Neutrophil (primary cell): ENCODE data around the gene LRRFIP2.
A peak's percentile ranks its signal among the peaks of the same experiment; 100 is the strongest.
"Not testable (repeated sequence)": the region's sequence is repeated elsewhere in the genome, so short reads cannot be mapped to it uniquely, and the experiment has no call there.

Experiments used
- H3K27ac ChIP-seq: fragments of 200-600 bp; sonication (generic); 2 replicates; pipeline ENCODE4 v1.5.1; 2016; ENCODE audit warnings: mild to moderate bottlenecking, moderate library complexity
- H3K27me3 ChIP-seq: fragments of 200-600 bp; sonication (generic); 2 replicates; pipeline ENCODE4 v1.6.0; 2016; ENCODE audit warnings: mild to moderate bottlenecking
- H3K36me3 ChIP-seq: fragments of 200-600 bp; sonication (generic); 2 replicates; pipeline ENCODE4 v1.5.1; 2017
- H3K4me1 ChIP-seq, 2 experiments: fragments of 200-600 bp in 1 of 2; sonication (generic) in 1 of 2; 1 replicate in 1 of 2; 2 replicates in 1 of 2; pipeline versions ENCODE4 v1.5.1 to v1.6.1; 2013 to 2016; ENCODE audit warnings: low read depth in 1 of 2, low read length in 1 of 2, mild to moderate bottlenecking in 1 of 2, moderate library complexity in 1 of 2; ENCODE audit not compliant: control insufficient read depth in 1 of 2, insufficient read depth in 1 of 2
- H3K4me3 ChIP-seq, 2 experiments: fragments of 200-600 bp in 1 of 2; sonication (generic) in 1 of 2; 1 replicate in 1 of 2; 2 replicates in 1 of 2; pipeline ENCODE4 v1.5.1; 2013 to 2016; ENCODE audit warnings: low read depth in 1 of 2, low read length in 1 of 2, mild to moderate bottlenecking in 1 of 2, moderate library complexity in 1 of 2
- H3K9me3 ChIP-seq: fragments of 200-600 bp; sonication (generic); 2 replicates; pipeline ENCODE4 v1.5.1; 2016
- TF ChIP-seq, protein P1 (sequence below): fragments of 200-600 bp; sonication (generic); IDR thresholded peaks from 2 replicates; pipeline ENCODE4 v1.5.1; 2016; ENCODE audit warnings: antibody characterized with exemption

Gene LRRFIP2

DNA sequence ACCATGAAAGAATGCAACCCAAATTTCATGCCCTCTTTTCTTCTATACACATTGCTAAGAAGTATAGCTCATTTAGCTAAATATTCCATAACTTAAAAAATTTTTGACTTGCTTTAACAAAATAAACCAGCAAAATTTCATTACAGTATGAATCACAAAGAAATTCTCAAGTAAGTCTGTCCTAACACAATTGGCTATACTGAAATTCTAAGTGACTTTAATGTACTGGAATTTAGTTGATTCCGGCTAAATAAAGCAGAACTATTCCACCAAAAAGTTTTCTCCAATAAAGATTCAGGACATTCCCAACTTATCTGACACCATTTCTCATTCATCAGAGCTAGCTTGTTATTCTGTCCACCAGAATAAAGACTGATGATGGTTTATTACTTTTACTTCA is 23.8 kb downstream of the LRRFIP2 start:
- TF ChIP-seq, protein P1, sequence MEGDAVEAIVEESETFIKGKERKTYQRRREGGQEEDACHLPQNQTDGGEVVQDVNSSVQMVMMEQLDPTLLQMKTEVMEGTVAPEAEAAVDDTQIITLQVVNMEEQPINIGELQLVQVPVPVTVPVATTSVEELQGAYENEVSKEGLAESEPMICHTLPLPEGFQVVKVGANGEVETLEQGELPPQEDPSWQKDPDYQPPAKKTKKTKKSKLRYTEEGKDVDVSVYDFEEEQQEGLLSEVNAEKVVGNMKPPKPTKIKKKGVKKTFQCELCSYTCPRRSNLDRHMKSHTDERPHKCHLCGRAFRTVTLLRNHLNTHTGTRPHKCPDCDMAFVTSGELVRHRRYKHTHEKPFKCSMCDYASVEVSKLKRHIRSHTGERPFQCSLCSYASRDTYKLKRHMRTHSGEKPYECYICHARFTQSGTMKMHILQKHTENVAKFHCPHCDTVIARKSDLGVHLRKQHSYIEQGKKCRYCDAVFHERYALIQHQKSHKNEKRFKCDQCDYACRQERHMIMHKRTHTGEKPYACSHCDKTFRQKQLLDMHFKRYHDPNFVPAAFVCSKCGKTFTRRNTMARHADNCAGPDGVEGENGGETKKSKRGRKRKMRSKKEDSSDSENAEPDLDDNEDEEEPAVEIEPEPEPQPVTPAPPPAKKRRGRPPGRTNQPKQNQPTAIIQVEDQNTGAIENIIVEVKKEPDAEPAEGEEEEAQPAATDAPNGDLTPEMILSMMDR, result no peak
- H3K4me1 ChIP-seq, result peaks cover 46 to 53% of the 10 kb centered on the region in 2 experiments
- no peak overlapping the region for H3K4me3 ChIP-seq
- no peaks in the 10 kb centered on the region for H3K9me3 ChIP-seq
- no peaks in the 10 kb centered on the region for H3K27me3 ChIP-seq
- peaks cover 10% of the 10 kb centered on the region for H3K36me3 ChIP-seq
- no peak overlapping the region for H3K27ac ChIP-seq

DNA sequence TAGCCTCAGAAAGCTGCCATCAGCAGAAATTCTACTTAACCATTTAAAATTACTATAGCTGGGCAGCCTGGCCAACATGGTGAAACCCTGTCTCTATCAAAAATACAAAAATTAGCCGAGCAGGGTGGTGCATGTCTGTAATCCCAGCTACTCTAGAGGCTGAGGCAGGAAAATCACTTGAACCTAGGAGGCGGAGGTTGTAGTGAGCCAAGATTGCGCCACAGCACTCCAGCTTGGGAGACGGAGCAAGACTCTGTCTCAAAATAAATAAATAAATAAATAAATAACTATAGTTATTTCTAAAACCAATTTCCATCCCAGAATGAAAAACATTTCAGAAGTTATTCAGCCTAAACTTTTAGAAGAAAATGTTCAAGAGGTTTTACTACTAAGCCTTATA is 25.1 kb downstream of the LRRFIP2 start:
- Histone ChIP-seq H3K27ac (peak overlapping the region; percentile 86), H3K27me3 (no peaks in the 10 kb centered on the region), H3K4me1 (peaks cover 51 to 53% of the 10 kb centered on the region in 2 experiments), H3K4me3 (no peak overlapping the region), H3K36me3 (peaks cover 9% of the 10 kb centered on the region), H3K9me3 (no peaks in the 10 kb centered on the region)
- TF ChIP-seq, protein P1, result no peak

DNA sequence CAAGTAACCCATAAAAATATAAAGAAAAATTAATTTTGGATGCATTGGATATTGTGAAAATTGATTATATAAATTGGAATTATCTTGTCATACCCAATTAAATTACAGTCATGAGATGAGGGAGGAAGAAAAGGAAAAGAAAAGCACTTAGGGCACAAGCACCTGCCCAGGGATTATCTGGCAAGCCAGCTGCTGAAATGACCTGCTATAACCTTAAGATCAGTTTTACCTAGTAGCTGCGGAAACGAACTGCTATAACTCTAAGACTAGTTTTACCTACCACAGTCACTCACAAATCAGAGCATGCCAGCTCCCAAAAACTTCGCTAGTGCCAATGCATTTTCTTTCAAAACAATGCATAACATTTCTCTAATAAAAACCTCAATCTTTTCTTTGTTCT is 26.2 kb downstream of the LRRFIP2 start:
- H3K9me3 ChIP-seq, result no peaks in the 10 kb centered on the region
- H3K4me1 ChIP-seq, result peaks cover 58 to 61% of the 10 kb centered on the region in 2 experiments
- peak overlapping the region in 1 of 2 experiments; percentile 48 for H3K4me3 ChIP-seq
- H3K36me3 ChIP-seq, result peaks cover 6% of the 10 kb centered on the region
- peak overlapping the region; percentile 86 for H3K27ac ChIP-seq
- H3K27me3 ChIP-seq, result no peaks in the 10 kb centered on the region
- TF ChIP-seq, protein P1, result no peak

DNA sequence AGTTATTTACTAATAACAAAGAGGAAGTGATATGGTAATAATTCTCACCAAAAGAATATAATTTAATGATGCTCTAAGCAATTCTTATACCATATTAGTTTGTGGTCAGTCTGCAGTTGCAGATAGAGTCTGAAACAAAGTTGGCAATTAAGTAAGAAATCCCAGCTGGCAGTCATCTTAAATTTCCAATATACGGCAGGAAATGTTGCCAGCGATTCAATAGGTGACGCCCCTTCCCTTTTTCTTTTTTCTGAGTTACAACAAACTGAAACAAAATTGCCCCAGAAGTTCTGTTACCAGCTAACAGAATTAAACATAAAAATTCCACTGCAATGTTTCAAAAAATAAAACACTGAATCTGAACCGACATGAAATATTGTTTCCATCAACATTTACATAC is 26.7 kb downstream of the LRRFIP2 start:
- Histone ChIP-seq H3K36me3 (peaks cover 8% of the 10 kb centered on the region), H3K4me1 (peaks cover 58 to 63% of the 10 kb centered on the region in 2 experiments), H3K9me3 (no peaks in the 10 kb centered on the region), H3K27ac (peak overlapping the region; percentile 86), H3K4me3 (peak overlapping the region; percentile 37 to 48), H3K27me3 (no peaks in the 10 kb centered on the region)
- TF ChIP-seq, protein P1, result no peak

DNA sequence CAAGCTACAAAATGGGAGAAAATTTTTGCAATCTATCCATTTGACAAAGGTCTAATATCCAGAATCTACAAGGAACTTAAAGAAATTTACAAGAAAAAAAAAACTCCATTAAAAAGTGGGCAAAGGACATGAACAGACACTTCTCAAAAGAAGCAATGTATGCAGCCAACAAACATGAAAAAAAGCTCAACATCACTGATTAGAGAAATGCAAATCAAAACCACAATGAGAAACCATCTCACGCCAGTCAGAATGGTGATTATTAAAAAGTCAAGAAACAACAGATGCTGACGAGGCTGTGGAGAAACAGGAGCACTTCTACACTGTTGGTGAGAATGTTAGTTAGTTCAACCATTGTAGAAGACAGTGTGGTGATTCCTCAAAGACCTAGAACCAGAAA is 27.5 kb downstream of the LRRFIP2 start:
- H3K9me3 ChIP-seq, H3K36me3 ChIP-seq, H3K27me3 ChIP-seq: not testable (repeated sequence)
- H3K4me3 ChIP-seq, result peak overlapping the region; percentile 37 to 48
- H3K27ac ChIP-seq, result peak overlapping the region; percentile 86
- peaks cover 58 to 63% of the 10 kb centered on the region in 2 experiments for H3K4me1 ChIP-seq

DNA sequence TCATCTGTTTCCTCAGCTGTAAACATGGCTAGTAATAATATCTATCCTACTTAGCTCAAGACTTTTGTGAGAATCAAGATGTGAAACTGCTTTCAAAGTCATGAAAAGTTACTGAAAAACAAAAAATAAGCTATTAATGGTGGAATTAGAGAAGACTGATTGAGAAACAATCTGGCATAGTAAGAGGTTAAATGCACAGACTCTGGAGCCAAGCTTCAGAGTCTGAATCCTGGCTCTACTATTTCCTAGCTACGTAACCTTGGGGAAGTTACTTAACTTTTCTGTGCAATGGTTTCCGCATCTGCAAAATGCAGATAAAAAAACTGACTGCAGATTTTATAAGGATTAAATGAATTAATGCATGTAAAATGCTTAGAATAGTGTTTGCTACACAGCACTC is 28.8 kb downstream of the LRRFIP2 start:
- H3K36me3 ChIP-seq, result peaks cover 6% of the 10 kb centered on the region
- H3K9me3 ChIP-seq, result no peaks in the 10 kb centered on the region
- peaks cover 68 to 69% of the 10 kb centered on the region in 2 experiments for H3K4me1 ChIP-seq
- TF ChIP-seq, protein P1, result no peak
- peak overlapping the region; percentile 86 for H3K27ac ChIP-seq
- peak overlapping the region; percentile 1 to 38 for H3K4me3 ChIP-seq
- H3K27me3 ChIP-seq, result no peaks in the 10 kb centered on the region
